Fibroblast of pulmonary artery (primary cell): ENCODE data around the gene SMARCB1.

ENCODE experiments used
- DNase-seq: peaks from one replicate; pipeline ENCODE4 v3.0.0-alpha.2; 2010; ENCODE audit warnings: low read depth
- H3K4me3 ChIP-seq: replicated peaks from 2 replicates; pipeline ENCODE4 v1.5.1; 2011; ENCODE audit warnings: low read depth, mild to moderate bottlenecking, control low read depth, low read length, moderate library complexity
- CTCF ChIP-seq: IDR thresholded peaks from 2 replicates; pipeline ENCODE4 v1.5.1; 2011; ENCODE audit warnings: mild to moderate bottlenecking, control low read depth, low read length, inconsistent platforms; ENCODE audit errors: missing control alignments

Gene SMARCB1

GRCh38 chr22:23783265-23784150 is 3.3 kb upstream of the SMARCB1 start:
- no peak for DNase-seq
- no peak for TF ChIP-seq CTCF
- no peak overlapping the region for H3K4me3 ChIP-seq

DNA sequence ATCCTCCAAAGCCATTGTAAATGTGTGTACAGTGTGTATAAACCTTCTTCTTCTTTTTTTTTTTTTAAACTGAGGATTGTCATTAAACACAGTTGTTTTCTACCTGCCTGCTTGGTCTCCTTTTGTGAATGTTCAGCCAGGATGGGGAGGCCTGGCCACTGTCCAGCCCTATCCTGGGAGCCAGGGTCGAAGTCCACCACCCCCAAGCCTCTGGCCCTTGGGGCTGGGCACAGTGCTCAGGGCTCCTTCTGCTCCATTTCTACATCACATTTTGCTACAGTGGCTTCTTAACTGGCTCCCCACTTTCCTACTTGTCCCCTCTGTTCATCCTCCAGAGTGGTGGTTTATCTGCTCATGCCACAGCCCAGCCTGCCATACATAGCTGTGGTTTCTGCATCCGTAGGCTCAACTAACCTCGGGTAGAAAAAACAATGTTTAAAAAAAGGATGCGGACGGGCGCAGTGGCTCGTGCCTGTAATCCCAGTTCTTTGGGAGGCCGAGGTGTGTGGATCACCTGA is 2.5 kb upstream of the SMARCB1 start:
- DNase-seq, result no peak
- TF ChIP-seq CTCF, result no peak
- H3K4me3 ChIP-seq, result no peak overlapping the region

GRCh38 chr22:23786261-23786710 is 480 bp upstream of the SMARCB1 start:
- H3K4me3 ChIP-seq, result peak overlapping the region; percentile 86
- DNase-seq, result no peak
- no peak for TF ChIP-seq CTCF

GRCh38 chr22:23787600-23787896 is 782 bp downstream of the SMARCB1 start:
- TF ChIP-seq CTCF, result no peak
- H3K4me3 ChIP-seq, result peak overlapping the region; percentile 86
- no peak for DNase-seq

GRCh38 chr22:23787910-23788309 is 1.1 kb downstream of the SMARCB1 start:
- no peak for TF ChIP-seq CTCF
- no peak for DNase-seq
- H3K4me3 ChIP-seq, result peak overlapping the region; percentile 86

- DNase-seq, result no peak
- TF ChIP-seq CTCF, result no peak
- H3K4me3 ChIP-seq, result no peak overlapping the region
Observed at GRCh38 chr22:23789121-23789520, 2.4 kb downstream of the SMARCB1 start.

DNA sequence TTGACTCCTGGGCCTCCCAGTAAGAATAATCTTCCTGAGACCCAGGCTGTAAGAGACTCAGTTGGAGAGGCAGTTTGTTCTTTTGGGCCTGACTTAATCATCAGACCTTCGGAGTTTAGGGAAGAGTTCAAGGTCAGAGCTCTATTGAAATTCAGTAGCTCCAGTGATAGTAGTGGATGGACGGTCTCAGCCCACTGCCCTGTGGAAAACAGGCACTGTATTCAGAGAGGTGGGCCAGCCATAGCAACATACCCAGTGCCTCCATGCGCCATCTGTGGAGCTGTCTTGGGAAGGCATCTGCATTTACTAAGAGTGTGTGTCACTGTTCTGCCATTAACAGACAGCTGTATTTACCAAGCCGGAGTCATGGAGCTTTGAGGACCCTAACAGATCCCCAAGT is 2.9 kb downstream of the SMARCB1 start:
- no peak for DNase-seq
- TF ChIP-seq CTCF, result peak; percentile 1
- no peak overlapping the region for H3K4me3 ChIP-seq
